GM19372 (cell line): ENCODE data around the gene ANKRD16.

ENCODE experiments used
- ATAC-seq: cut with Tn5 transposase; IDR thresholded peaks from one replicate; pipeline ENCODE4 v1.9.1; 2021; ENCODE audit warnings: mild to moderate bottlenecking, low read depth, moderate library complexity; ENCODE audit not compliant: unreplicated experiment

The ANKRD16 gene

DNA sequence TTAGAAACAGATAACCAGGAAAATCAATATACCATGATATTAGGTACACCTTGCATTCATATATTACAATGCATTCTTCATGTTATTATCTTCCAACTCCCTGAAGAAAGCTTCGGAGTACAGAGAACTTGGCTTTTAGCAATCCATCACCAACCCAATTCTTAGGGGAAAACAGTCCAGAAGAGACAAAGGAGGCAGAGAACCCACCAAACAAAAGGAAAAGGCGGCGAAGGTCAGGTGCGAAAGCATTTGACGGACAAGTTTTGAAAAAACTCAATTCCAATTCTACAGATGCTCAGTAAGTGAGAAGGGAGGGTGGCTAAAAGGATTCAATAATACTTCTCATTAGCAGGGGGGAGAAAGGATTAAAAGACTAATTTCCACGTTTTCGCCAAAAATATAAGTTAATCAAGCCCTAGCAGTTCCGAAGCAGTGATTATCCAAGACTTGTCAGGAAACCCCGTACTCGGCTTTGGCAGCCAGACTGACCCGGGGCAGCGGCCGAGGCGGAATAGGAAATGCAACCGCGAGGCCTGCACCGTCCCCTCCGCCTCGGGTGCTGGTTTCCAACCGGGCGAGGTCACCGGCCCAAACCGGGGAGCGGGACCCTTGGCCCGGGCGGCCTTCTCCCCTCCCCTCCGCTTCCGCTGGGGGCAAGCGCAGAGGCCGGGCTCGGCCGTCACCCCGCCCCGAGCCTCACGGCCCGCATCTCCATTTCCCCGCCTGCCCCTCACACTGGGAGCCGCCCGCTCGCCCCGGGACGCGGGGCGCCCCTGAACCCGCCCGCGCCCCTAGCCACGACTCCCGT, 77.2 kb downstream of the ANKRD16 start:
- peak; percentile 19 for ATAC-seq
